ENCODE data around the gene SLC19A3. TPM values are rescaled to one million over a fixed set of nuclear protein-coding genes. Genes with fewer than 3 reads are reported as not detected.
A peak's percentile ranks its signal among the peaks of the same experiment; 100 is the strongest.
"Not testable (repeated sequence)": the region's sequence is repeated elsewhere in the genome, so short reads cannot be mapped to it uniquely, and the experiment has no call there.

SLC19A3 gene
- polyA plus RNA-seq, 1 donor from 2014 or later, result not detected

DNA sequence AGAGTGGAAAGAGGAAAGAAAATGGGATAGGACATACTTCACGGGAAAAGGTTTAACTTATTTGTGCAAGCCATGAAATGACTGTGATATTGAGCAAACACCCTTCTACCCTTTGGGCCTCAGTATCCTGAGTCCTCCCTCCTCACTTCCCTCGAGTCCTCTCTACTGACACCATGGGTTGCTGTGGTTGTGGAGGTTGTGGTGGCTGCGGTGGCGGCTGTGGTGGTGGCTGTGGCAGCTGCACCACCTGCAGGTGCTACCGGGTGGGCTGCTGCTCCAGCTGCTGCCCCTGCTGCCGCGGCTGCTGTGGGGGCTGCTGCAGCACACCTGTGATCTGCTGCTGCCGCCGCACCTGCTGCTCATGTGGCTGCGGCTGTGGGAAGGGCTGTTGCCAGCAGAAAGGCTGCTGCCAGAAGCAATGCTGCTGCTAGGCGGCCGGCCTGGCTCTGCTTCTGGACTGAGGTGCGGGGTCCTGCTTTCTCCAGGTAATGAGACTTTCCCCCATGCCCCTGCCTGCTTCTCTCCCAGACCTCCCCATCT, 51.1 kb downstream of the SLC19A3 start, which contains the start of gene SCYGR5:
Gene SCYGR5, plus strand, starts transcription at position 174 of the 540 bp plus-strand sequence. Its CDS starts 0 bp downstream, at position 174.
- not testable (repeated sequence) for H3K27me3 Mint-ChIP-seq, H3K36me3 Mint-ChIP-seq, H3K4me1 Mint-ChIP-seq, H3K9me3 Mint-ChIP-seq, H3K4me3 Mint-ChIP-seq
- H3K27ac Mint-ChIP-seq, result peak within 1 kb of the TSS in 1 of 3 donors; percentile 10

DNA sequence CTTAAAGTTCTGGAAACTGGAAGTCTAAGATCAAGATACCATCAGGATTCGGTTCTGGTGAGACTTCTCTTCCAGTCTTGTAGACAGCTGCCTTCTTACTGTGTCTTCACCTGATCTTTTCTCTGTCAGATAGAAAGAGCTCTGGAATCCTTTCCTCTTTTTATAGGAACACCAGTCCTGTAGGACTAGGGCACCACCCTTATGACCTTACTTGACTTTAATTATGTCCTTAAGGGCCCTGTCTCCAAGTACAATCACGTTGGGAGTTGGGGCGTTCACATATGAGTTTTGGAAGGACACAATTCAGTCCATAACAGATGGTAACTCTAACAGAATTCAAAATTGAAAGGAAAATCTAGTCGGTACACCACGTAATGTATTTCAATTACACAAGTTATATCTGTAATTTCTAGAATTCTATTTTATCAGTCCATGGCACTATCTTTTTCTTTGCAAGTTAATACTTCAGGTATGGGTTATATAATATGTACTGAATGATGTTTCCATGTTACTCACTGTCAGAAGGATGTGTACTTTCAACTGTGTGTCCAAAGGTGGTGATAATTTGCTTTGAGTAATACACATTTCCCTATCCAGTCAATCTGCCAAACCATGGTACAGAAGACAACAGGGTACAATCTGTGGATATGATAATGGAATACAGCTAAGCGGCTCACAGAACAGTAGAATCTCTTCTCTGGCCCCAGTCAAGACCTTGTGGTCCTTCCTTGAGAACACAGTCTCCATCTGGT, 52.5 kb downstream of the SLC19A3 start:
- no peaks in the 10 kb centered on the region for H3K4me1 Mint-ChIP-seq

DNA sequence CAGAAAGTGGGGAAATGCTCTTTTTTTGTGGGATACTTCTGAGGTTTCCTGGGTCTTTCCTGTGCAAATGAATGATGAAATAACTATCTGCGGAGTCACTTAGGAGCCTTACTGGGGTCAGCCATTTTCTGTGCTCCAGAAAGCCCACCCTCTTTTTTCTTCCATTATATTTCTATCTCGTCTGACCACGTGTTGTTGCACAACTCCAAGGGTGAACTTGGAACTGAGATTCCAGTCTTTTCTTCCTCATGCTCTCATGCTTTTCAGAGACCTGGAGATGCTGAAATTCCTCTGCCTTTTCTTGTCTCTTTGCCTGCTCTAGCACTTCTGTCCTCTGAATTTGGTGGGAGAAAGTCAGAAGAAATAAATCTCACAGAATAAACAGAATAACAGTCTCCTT, 56.0 kb downstream of the SLC19A3 start:
- Mint-ChIP-seq H3K36me3 (no peaks in the 10 kb centered on the region), H3K9me3 (no peaks in the 10 kb centered on the region), H3K27ac (peak overlapping the region in 1 of 3 donors; percentile 11), H3K27me3 (peaks cover 3% of the 10 kb centered on the region), H3K4me1 (no peaks in the 10 kb centered on the region), H3K4me3 (no peak overlapping the region)

More for the DNA sequence above, 52.5 kb downstream of the SLC19A3 start:
- Mint-ChIP-seq H3K27ac (peak overlapping the region in 1 of 3 donors; percentile 10), H3K27me3 (peaks cover 1% of the 10 kb centered on the region), H3K36me3 (no peaks in the 10 kb centered on the region), H3K9me3 (no peaks in the 10 kb centered on the region), H3K4me3 (no peak overlapping the region)

DNA sequence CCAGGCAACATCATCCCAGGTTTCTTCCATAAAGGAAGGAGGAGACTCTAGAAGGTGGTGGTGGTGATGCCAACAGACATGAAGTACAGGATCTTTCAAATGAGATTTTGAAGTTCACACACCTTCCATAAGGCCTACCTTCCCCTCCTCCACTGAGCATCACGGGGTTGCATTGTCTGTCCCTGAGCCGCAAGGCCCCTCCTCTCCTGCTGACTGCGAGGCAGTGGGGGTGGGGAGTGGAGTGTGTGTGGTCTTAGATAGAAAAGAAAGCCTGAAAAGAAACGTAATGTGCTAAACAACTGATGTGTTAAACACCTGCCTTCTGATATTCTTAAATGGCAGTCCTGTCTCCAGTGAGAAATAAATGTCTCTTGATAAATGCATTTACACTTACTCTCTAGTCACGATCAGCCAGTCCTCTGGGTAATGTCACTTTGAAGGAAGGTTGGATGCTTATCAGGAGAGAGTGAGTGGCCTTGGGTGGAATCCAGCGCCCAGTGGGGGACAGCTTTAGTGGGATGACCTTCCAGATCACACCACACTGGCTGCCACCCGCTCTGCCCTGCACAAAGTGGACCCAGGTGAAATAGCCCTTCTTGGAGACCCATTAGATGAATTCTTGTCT, 56.7 kb downstream of the SLC19A3 start:
- peaks cover 2% of the 10 kb centered on the region for H3K27me3 Mint-ChIP-seq
- no peaks in the 10 kb centered on the region for H3K36me3 Mint-ChIP-seq
- no peaks in the 10 kb centered on the region for H3K9me3 Mint-ChIP-seq
- no peaks in the 10 kb centered on the region for H3K4me1 Mint-ChIP-seq
- no peak overlapping the region for H3K27ac Mint-ChIP-seq
- no peak overlapping the region for H3K4me3 Mint-ChIP-seq

DNA sequence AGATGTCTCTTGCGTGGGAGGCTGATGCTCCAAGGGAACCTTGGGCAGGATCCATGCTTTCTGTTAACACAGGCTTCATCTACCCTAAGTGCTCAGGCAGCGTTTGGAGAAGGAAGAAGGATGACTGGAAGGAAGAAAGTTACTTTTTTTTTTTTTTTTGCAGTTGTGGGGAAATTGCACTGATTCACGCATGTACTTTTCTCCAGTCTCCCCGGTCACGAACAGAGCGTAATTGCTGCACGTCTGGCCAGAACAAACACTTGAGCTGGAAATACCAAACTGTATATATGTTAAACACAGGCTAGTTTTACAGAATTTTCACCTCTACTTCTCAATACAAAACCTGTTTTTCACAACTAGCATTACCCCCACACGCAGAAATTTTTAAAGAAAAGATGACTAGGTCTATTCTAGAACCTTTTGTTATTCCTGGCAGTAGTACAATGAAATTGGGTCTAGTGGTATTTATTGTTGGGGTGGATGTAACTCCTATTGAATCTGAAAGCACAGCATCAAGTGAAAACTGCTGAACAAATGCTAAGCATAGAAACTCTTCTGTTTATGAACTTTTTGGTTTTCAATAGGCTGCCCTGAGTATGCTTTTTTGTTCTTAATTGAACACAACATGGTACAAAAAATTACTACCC, 60.5 kb downstream of the SLC19A3 start:
- H3K4me3 Mint-ChIP-seq, result no peak overlapping the region
- no peaks in the 10 kb centered on the region for H3K9me3 Mint-ChIP-seq
- peaks cover 2% of the 10 kb centered on the region for H3K27me3 Mint-ChIP-seq
- H3K27ac Mint-ChIP-seq, result peak overlapping the region in 1 of 3 donors; percentile 38
- H3K4me1 Mint-ChIP-seq, result no peaks in the 10 kb centered on the region
- no peaks in the 10 kb centered on the region for H3K36me3 Mint-ChIP-seq

DNA sequence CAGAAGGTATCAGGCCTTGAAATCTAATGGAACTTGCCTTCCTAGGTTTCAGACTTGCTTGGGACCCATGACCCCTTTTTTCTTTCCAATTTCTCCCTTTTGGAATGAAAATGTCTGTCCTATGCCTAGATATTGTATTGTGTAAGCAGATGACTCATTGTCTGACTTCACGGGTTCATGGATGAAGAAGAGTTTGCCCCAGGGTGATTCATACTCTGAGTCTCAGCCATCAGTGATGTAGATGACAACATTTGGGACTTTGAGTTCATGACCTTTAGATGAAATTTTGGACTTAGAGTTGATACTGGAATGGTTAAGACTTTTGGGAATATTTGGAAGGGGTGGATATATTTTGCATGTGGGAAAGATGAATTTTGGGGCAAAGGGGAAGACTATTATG, 62.4 kb downstream of the SLC19A3 start:
- Mint-ChIP-seq H3K4me1 (no peaks in the 10 kb centered on the region), H3K36me3 (no peaks in the 10 kb centered on the region), H3K9me3 (no peaks in the 10 kb centered on the region), H3K4me3 (no peak overlapping the region), H3K27ac (no peak overlapping the region), H3K27me3 (peaks cover 2% of the 10 kb centered on the region)

DNA sequence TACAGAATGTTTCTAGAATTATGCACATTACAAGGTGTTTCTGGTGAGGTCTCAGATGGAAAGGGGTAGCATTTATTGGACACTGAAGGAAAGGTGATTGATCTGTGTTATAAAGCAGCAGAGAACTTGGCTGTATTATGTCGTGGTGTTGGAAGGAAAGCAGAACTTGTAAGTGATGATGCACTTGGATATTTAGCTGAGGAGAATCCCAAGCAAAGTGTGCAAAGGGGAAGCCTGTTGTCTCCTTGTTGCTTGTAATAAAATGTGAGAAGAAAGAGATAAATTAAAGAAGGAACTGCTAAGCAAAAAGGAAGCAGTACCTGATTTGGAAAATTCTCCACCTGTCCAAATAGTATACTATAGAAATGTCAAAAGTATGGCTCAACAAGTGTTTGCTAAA, 63.4 kb downstream of the SLC19A3 start:
- no peak overlapping the region for H3K27ac Mint-ChIP-seq
- H3K4me1 Mint-ChIP-seq, result no peaks in the 10 kb centered on the region
- peaks cover 2% of the 10 kb centered on the region for H3K27me3 Mint-ChIP-seq
- no peaks in the 10 kb centered on the region for H3K9me3 Mint-ChIP-seq
- no peak overlapping the region for H3K4me3 Mint-ChIP-seq
- no peaks in the 10 kb centered on the region for H3K36me3 Mint-ChIP-seq

DNA sequence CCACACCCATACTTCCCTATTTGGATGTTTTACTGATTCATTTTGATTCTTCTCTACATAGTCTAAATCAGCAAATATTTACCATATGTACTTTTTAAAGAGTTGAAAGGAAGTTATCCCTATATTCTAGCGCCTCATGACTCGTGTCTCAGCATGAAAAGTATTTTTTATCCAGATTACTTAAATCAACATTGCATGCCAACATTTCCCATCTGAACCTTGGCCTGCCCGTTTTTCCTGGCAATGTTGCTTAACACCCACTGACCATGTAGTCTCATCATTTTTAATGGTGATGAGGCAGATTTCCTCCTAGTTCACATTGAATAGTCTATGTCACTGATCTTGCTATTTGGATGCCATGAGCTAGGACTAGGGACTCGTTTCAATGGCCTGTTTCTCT, 64.4 kb downstream of the SLC19A3 start:
- Mint-ChIP-seq H3K4me1 (no peaks in the 10 kb centered on the region), H3K27ac (no peak overlapping the region), H3K27me3 (peaks cover 2% of the 10 kb centered on the region), H3K9me3 (no peaks in the 10 kb centered on the region), H3K4me3 (no peak overlapping the region), H3K36me3 (no peaks in the 10 kb centered on the region)

DNA sequence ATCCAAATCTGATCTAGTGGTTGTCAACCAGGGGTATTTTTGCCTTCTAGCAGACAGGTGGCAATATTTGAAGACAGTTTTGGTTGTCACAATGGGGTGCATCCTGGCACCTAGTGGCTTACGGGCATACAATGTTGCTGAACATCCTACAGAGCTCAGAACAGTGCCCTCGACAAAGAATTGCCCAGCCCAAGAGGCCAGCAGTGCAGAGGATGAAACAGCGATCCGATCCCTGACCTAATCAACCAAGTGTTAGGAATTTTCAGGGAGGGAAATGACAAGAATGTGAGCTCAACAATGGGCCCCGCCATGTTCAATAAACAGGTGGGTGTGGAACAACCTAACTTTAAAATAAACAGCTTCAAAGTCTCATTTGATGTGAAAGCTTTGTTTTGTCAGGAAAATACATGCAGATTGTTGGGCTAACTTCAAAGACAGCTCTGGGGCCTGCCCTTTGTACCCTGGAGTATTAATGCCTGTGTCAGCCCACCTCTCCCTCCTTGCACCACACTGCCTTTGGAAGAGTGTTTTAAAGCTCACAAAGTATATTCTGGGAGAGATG, 73.8 kb downstream of the SLC19A3 start:
- Mint-ChIP-seq H3K27ac (no peak overlapping the region), H3K9me3 (no peaks in the 10 kb centered on the region), H3K4me3 (no peak overlapping the region), H3K4me1 (no peaks in the 10 kb centered on the region), H3K36me3 (no peaks in the 10 kb centered on the region), H3K27me3 (no peaks in the 10 kb centered on the region)

DNA sequence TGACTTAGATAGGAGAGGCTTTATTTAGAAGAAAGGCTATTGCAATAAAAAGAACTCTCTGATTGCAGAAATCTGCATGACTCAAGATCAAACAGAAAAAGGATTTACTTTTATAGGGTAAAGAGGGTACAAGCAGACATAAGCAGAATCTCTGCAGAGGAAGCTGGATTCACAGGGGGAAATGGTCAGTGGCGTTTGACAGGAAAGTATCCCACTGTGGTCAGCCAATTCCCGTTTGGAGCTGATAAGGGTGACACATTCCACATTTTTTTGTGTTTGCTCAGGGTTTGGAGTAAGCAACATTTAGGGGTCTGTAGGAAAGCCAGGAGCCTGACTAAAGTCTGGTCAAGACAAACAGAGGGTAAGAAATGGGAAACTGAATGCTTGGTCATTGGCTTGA, 75.2 kb downstream of the SLC19A3 start:
- Mint-ChIP-seq H3K36me3 (no peaks in the 10 kb centered on the region), H3K27me3 (no peaks in the 10 kb centered on the region), H3K4me1 (no peaks in the 10 kb centered on the region), H3K27ac (no peak overlapping the region), H3K4me3 (no peak overlapping the region), H3K9me3 (no peaks in the 10 kb centered on the region)

DNA sequence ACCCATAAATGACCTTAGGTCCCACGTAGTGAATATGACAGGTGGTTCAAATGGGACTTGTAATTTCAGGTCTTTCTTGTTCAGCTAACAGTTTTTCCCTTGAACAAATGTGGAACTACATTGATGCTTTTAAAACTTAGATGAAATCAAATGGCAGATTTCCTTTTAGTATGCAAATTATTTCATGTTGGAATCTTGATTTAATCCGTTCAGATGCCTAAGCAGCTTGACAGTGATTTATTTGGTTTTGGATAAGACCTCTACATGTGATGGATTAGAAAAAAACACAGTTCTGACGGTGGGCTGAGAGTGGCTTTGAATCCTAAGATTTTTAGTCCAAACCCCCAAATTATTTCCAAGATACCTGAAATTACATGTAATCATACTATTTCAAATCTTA, 83.6 kb downstream of the SLC19A3 start:
- no peaks in the 10 kb centered on the region for H3K36me3 Mint-ChIP-seq
- H3K4me3 Mint-ChIP-seq, result no peak overlapping the region
- no peaks in the 10 kb centered on the region for H3K9me3 Mint-ChIP-seq
- no peak overlapping the region for H3K27ac Mint-ChIP-seq
- H3K27me3 Mint-ChIP-seq, result peaks cover 3% of the 10 kb centered on the region
- H3K4me1 Mint-ChIP-seq, result peaks cover 0 to 1% (median 0%) of the 10 kb centered on the region in 3 donors

Other genes starting within 250 kb of the SLC19A3 start
- 10.1 TPM for gene AGFG1, start 245.9 kb downstream of the SLC19A3 start, polyA plus RNA-seq
- not detected for gene SCYGR2, start 119.1 kb downstream of the SLC19A3 start, polyA plus RNA-seq
- gene SCYGR3, start 103.2 kb downstream of the SLC19A3 start, polyA plus RNA-seq, result not detected
- not detected for gene SCYGR4, start 100.5 kb downstream of the SLC19A3 start, polyA plus RNA-seq
- not detected for gene SCYGR5, start 51.2 kb downstream of the SLC19A3 start, polyA plus RNA-seq
- not detected for gene SCYGR6, start 6.7 kb upstream of the SLC19A3 start, polyA plus RNA-seq
- gene SCYGR7, start 10.3 kb upstream of the SLC19A3 start, polyA plus RNA-seq, result not detected
- not detected for gene SCYGR8, start 27.9 kb upstream of the SLC19A3 start, polyA plus RNA-seq
- not detected for gene CCL20, start 95.8 kb upstream of the SLC19A3 start, polyA plus RNA-seq
- gene DAW1, start 153.6 kb upstream of the SLC19A3 start, polyA plus RNA-seq, result not detected

All from IgD-negative memory B cell (primary cell).